ENCODE data around the gene GLRA1. TPM values are rescaled to one million over a fixed set of nuclear protein-coding genes. Genes with fewer than 3 reads are reported as not detected.

GLRA1 gene
- total and polyA plus RNA-seq, 4 donors = not detected

DNA sequence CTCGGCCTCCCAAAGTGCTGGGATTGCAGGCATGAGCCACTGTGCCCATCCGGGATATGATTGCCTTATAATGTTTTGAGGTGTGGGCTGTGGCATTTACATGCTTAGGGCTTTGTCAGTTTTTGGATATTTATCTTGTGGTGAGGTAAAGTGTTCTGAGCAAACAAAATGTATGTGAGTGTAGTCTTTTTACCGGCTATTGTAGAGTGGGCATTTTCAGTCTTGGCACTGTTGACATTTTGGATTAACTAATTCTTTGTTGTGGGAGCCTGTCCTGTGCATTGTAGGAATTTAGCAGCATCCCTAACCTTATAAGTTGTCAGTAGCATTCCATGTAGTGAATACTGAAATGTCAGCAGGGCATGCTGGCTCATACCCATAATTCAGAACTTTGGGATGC, 131.3 kb downstream of the GLRA1 start:
- 94% methylated on average over 3 of the region's 3 CpGs for WGBS
- no peak for TF ChIP-seq GABPA (IDR thresholded peaks at IDR 0.05 in 1 of 2, conservative IDR thresholded peaks at IDR 0.05 in 1 of 2)
- TF ChIP-seq, protein P1, sequence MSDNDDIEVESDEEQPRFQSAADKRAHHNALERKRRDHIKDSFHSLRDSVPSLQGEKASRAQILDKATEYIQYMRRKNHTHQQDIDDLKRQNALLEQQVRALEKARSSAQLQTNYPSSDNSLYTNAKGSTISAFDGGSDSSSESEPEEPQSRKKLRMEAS (IDR thresholded peaks at IDR 0.05) = no peak
- no peak for TF ChIP-seq JUND (IDR thresholded peaks at IDR 0.05)
- no peak for TF ChIP-seq EGR1 (IDR thresholded peaks at IDR 0.05; ENCODE audit: low read depth in 2 of 2)
- TF ChIP-seq HNF4G (IDR thresholded peaks at IDR 0.05) = no peak
- TF ChIP-seq YY1 (IDR thresholded peaks at IDR 0.05) = no peak
- TF ChIP-seq, protein P2, sequence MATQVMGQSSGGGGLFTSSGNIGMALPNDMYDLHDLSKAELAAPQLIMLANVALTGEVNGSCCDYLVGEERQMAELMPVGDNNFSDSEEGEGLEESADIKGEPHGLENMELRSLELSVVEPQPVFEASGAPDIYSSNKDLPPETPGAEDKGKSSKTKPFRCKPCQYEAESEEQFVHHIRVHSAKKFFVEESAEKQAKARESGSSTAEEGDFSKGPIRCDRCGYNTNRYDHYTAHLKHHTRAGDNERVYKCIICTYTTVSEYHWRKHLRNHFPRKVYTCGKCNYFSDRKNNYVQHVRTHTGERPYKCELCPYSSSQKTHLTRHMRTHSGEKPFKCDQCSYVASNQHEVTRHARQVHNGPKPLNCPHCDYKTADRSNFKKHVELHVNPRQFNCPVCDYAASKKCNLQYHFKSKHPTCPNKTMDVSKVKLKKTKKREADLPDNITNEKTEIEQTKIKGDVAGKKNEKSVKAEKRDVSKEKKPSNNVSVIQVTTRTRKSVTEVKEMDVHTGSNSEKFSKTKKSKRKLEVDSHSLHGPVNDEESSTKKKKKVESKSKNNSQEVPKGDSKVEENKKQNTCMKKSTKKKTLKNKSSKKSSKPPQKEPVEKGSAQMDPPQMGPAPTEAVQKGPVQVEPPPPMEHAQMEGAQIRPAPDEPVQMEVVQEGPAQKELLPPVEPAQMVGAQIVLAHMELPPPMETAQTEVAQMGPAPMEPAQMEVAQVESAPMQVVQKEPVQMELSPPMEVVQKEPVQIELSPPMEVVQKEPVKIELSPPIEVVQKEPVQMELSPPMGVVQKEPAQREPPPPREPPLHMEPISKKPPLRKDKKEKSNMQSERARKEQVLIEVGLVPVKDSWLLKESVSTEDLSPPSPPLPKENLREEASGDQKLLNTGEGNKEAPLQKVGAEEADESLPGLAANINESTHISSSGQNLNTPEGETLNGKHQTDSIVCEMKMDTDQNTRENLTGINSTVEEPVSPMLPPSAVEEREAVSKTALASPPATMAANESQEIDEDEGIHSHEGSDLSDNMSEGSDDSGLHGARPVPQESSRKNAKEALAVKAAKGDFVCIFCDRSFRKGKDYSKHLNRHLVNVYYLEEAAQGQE (IDR thresholded peaks at IDR 0.05) = no peak
- TF ChIP-seq FOXA2 (IDR thresholded peaks at IDR 0.05) = no peak
- no peak for TF ChIP-seq FOXA1 (IDR thresholded peaks at IDR 0.05)
- no peak for TF ChIP-seq NR2F2 (IDR thresholded peaks at IDR 0.05)
- TF ChIP-seq HNF4A (conservative IDR thresholded peaks at IDR 0.05) = no peak
- TF ChIP-seq, protein P3, sequence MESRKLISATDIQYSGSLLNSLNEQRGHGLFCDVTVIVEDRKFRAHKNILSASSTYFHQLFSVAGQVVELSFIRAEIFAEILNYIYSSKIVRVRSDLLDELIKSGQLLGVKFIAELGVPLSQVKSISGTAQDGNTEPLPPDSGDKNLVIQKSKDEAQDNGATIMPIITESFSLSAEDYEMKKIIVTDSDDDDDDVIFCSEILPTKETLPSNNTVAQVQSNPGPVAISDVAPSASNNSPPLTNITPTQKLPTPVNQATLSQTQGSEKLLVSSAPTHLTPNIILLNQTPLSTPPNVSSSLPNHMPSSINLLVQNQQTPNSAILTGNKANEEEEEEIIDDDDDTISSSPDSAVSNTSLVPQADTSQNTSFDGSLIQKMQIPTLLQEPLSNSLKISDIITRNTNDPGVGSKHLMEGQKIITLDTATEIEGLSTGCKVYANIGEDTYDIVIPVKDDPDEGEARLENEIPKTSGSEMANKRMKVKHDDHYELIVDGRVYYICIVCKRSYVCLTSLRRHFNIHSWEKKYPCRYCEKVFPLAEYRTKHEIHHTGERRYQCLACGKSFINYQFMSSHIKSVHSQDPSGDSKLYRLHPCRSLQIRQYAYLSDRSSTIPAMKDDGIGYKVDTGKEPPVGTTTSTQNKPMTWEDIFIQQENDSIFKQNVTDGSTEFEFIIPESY (IDR thresholded peaks at IDR 0.05) = no peak
- TF ChIP-seq, protein P4, sequence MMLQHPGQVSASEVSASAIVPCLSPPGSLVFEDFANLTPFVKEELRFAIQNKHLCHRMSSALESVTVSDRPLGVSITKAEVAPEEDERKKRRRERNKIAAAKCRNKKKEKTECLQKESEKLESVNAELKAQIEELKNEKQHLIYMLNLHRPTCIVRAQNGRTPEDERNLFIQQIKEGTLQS (IDR thresholded peaks at IDR 0.05) = no peak
- no peaks in the 10 kb centered on the region for H3K27me3 ChIP-seq (ENCODE audit: control insufficient read depth in 4 of 4, insufficient read depth in 4 of 4, low read length in 3 of 4)
- H3K9ac ChIP-seq (ENCODE audit: low read depth in 1 of 2, low read length in 2 of 2) = no peak overlapping the region
- no peak for DNase-seq (ENCODE audit: low spot score)
- peaks cover 18 to 70% (median 66%) of the 10 kb centered on the region in 4 donors for H3K36me3 ChIP-seq (ENCODE audit: control insufficient read depth in 4 of 4, insufficient read depth in 3 of 4, low read depth in 1 of 4, low read length in 3 of 4)
- H3K9me3 ChIP-seq (ENCODE audit: control insufficient read depth in 4 of 4, low read length in 3 of 4) = no peaks in the 10 kb centered on the region
- H3K4me1 ChIP-seq (ENCODE audit: control insufficient read depth in 4 of 4, insufficient read depth in 4 of 4, low read length in 3 of 4) = no peaks in the 10 kb centered on the region
- H3K4me3 ChIP-seq (ENCODE audit: low read depth in 1 of 3, low read length in 3 of 3) = no peak overlapping the region
- no peak overlapping the region for H3K27ac ChIP-seq (ENCODE audit: low read depth in 1 of 2, low read length in 2 of 2)

DNA sequence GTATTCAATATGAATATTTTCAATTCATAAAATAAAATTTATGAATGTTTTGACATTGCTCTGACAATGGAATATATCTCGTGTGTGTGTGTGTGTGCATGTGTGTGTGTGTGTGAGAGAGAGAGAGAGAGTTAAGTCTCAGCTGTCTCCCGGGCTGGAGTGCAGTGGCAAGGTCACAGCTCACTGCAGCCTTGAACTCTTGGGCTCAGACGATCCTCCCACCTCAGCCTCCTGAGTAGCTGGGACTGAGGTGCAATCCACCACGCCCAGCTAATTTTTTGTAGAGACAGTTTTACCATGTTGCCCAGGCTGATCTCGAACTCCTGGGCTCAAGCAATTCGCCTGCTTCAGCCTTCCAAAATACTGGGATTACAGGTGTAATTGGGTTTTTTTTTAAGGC, 136.8 kb downstream of the GLRA1 start:
- Histone ChIP-seq H3K27ac (ENCODE audit: low read depth in 1 of 2, low read length in 2 of 2) (no peak overlapping the region), H3K4me1 (ENCODE audit: control insufficient read depth in 4 of 4, insufficient read depth in 4 of 4, low read length in 3 of 4) (peaks cover 0 to 6% (median under 1%) of the 10 kb centered on the region in 4 donors), H3K36me3 (ENCODE audit: control insufficient read depth in 4 of 4, insufficient read depth in 3 of 4, low read depth in 1 of 4, low read length in 3 of 4) (peaks cover 7 to 40% (median 31%) of the 10 kb centered on the region in 4 donors), H3K27me3 (ENCODE audit: control insufficient read depth in 4 of 4, insufficient read depth in 4 of 4, low read length in 3 of 4) (no peaks in the 10 kb centered on the region), H3K4me3 (ENCODE audit: low read depth in 1 of 3, low read length in 3 of 3) (no peak overlapping the region), H3K9ac (ENCODE audit: low read depth in 1 of 2, low read length in 2 of 2) (no peak overlapping the region), H3K9me3 (ENCODE audit: control insufficient read depth in 4 of 4, low read length in 3 of 4) (no peaks in the 10 kb centered on the region)
- 86% methylated on average over 6 of the region's 6 CpGs for WGBS
- DNase-seq (ENCODE audit: low spot score) = no peak
- TF ChIP-seq, protein P3 (IDR thresholded peaks at IDR 0.05) = no peak
- no peak for TF ChIP-seq YY1 (IDR thresholded peaks at IDR 0.05)
- TF ChIP-seq RXRA (IDR thresholded peaks at IDR 0.05) = no peak
- no peak for TF ChIP-seq EGR1 (IDR thresholded peaks at IDR 0.05; ENCODE audit: low read depth in 2 of 2)
- no peak for TF ChIP-seq NR2F2 (IDR thresholded peaks at IDR 0.05)
- TF ChIP-seq, protein P4 (IDR thresholded peaks at IDR 0.05) = no peak
- no peak for TF ChIP-seq RAD21 (IDR thresholded peaks at IDR 0.05)
- no peak for TF ChIP-seq FOXA1 (IDR thresholded peaks at IDR 0.05)
- no peak for TF ChIP-seq TAF1 (conservative IDR thresholded peaks at IDR 0.05)

Data from liver (tissue), 9 donors.